Measurements from ENCODE around the gene LRRFIP1. TPM values are rescaled to one million over a fixed set of nuclear protein-coding genes. Genes with fewer than 3 reads are reported as not detected.

LRRFIP1 gene
- polyA plus RNA-seq, 1 of the 3 experiments (the other 2 are of a cell fraction): 47.3 TPM

- no peak for TF ChIP-seq TAF1 (IDR thresholded peaks at IDR 0.05; ENCODE audit: borderline replicate concordance, low read depth, low read length)
- no peak for TF ChIP-seq FOXJ3 (CRISPR knock-in tag; IDR thresholded peaks at IDR 0.05)
- TF ChIP-seq USF1 (IDR thresholded peaks at IDR 0.05; ENCODE audit: borderline replicate concordance, low read depth): no peak
- no peak for TF ChIP-seq NFIC (IDR thresholded peaks at IDR 0.05; ENCODE audit: borderline replicate concordance)
- TF ChIP-seq EZH2phosphoT487 (IDR thresholded peaks at IDR 0.05; ENCODE audit: borderline replicate concordance, low read depth): no peak
These were observed 24.4 kb downstream of the LRRFIP1 start (continued) for GRCh38 chr2:237651761-237652160.

GRCh38 chr2:237652181-237652580 is 24.8 kb downstream of the LRRFIP1 start:
- no peaks in the 10 kb centered on the region for H3K9me2 ChIP-seq
- CTCF ChIA-PET: no interaction called here
- no peaks in the 10 kb centered on the region for H3K9me3 ChIP-seq
- H3K79me2 ChIP-seq (ENCODE audit: insufficient read depth): peaks cover 13% of the 10 kb centered on the region; the same call in 1 of the 2 replicates
- no peaks in the 10 kb centered on the region for H4K20me1 ChIP-seq (ENCODE audit: insufficient read depth)
- no peaks in the 10 kb centered on the region for H3K4me1 ChIP-seq (ENCODE audit: control insufficient read depth in 1 of 2, insufficient read depth in 2 of 2, low read depth in 1 of 2, low read length in 1 of 2)
- POLR2A ChIA-PET: no interaction called here
- DNase-seq: no peak
- no peaks in the 10 kb centered on the region for H3F3A ChIP-seq (replicated peaks; ENCODE audit: insufficient read depth)
- TF ChIP-seq REST (IDR thresholded peaks at IDR 0.05; ENCODE audit: low read depth, low read length) (no peak), FOSL2 (IDR thresholded peaks at IDR 0.05; ENCODE audit: borderline replicate concordance, low read depth) (no peak), NRF1 (IDR thresholded peaks at IDR 0.05; ENCODE audit: low read depth, low read length) (no peak), MXI1 (IDR thresholded peaks at IDR 0.05; ENCODE audit: low read depth, low read length) (no peak), FOXJ3 (CRISPR knock-in tag; IDR thresholded peaks at IDR 0.05) (no peak), EP300 (IDR thresholded peaks at IDR 0.05; ENCODE audit: borderline replicate concordance in 1 of 2, low read depth in 1 of 2, low read length in 1 of 2) (no peak), PBX3 (IDR thresholded peaks at IDR 0.05) (no peak), TCF12 (IDR thresholded peaks at IDR 0.05) (no peak), MAX (IDR thresholded peaks at IDR 0.05; ENCODE audit: low read depth) (no peak), ELF1 (IDR thresholded peaks at IDR 0.05) (no peak), CHD2 (IDR thresholded peaks at IDR 0.05; ENCODE audit: low read length, partially characterized antibody) (no peak), ZBTB33 (IDR thresholded peaks at IDR 0.05; ENCODE audit: borderline replicate concordance, low read depth) (no peak), GATA2 (CRISPR knock-in tag; IDR thresholded peaks at IDR 0.05) (no peak), SIN3A (IDR thresholded peaks at IDR 0.05; ENCODE audit: borderline replicate concordance, low read depth, low read length) (no peak), IRF3 (IDR thresholded peaks at IDR 0.05; ENCODE audit: low read depth, low read length) (no peak), RFX5 (IDR thresholded peaks at IDR 0.05; ENCODE audit: low read length) (no peak)
- H3K36me3 ChIP-seq (replicated peaks in 1 of 2; ENCODE audit: control insufficient read depth in 1 of 2, insufficient read depth in 2 of 2, low read length in 1 of 2): peaks cover 0 to 26% of the 10 kb centered on the region in 2 experiments
- WGBS (ENCODE audit: low lambda C conversion rate): 93% methylated on average over 3 of the region's 3 CpGs
- H3K27ac ChIP-seq (ENCODE audit: low read depth in 2 of 2, low read length in 1 of 2): no peak overlapping the region
- H3K9ac ChIP-seq: no peak overlapping the region
- no peak overlapping the region for H3K4me2 ChIP-seq
- H3K27me3 ChIP-seq (ENCODE audit: insufficient read depth): no peaks in the 10 kb centered on the region
- H2AFZ ChIP-seq (ENCODE audit: low read depth): no peak overlapping the region
- no peak overlapping the region for H3K4me3 ChIP-seq (ENCODE audit: low read depth in 2 of 2, low read length in 1 of 2)

All from SK-N-SH (cell line).